ENCODE measurements around the gene SDHB. TPM values are rescaled to one million over a fixed set of nuclear protein-coding genes. Genes with fewer than 3 reads are reported as not detected.

SDHB gene
- total RNA-seq, 5 donors from 2014 or later (not counting 1 experiment from before 2014, with no cell fraction given), result 46.2 to 61.7 (median 57.6) TPM

GRCh38 chr1:17014671-17015567 is 38.9 kb downstream of the SDHB start:
- WGBS (ENCODE audit: insufficient coverage), result 100% methylated on average over 1 of the region's 10 CpGs
- peaks cover 16 to 19% (median 16%) of the 10 kb centered on the region in 3 donors for H3K4me1 Mint-ChIP-seq

DNA sequence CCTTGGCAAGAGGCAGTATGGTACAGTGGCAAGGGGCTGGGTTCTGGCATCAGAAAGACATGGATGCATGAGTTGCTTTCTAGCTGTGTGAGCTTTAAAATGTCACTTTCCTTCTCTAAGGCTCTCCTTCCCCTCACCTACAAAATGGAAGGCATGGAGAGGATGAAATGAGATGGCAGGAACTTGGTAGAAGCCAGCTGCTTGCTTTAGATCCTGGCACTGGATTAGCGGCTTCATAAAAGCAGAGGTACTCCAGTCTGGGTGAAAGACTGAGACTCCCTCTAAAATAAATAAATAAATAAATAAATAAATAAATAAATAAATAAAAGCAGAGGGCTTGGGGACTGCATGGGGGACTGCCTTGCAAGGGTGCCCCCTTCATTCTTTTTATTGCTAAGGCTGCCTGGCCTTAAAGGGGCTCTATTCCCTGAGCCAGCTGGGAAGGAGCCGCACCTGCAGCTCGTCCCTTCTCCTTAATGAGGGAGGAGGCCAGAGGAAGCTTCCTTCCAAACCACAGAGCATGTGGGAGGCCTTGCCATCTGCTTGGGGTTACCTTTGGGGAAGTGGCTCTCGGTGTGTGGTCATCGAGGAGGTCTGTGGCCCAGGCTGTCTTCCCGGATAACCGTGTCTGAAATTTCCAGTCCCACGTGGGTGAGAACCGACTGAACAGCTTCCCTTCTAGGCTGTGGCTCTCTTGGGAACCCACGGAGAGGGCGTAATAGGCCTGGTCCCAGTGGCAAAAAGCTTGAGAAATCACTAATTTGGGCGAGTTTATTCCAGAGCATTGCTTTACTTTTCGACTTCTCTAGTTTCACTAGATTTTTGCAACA is 40.1 kb downstream of the SDHB start:
- ATAC-seq (replicated peaks in 1 of 4) (no peak), DNase-seq (peak in 2 of 35 experiments; percentile 6 to 26)
- CTCF ChIA-PET, result no interaction called here
- Histone ChIP-seq H3K36me3 (ENCODE audit: control insufficient read depth in 2 of 2, extremely low read depth in 1 of 2, insufficient read depth in 1 of 2, low read length in 1 of 2) (peaks cover 3 to 11% of the 10 kb centered on the region in 2 donors), H3K4me3 (ENCODE audit: control insufficient read depth in 1 of 2, extremely low read depth in 1 of 2, low read length in 1 of 2) (no peak overlapping the region), H3K27me3 (replicated peaks in 1 of 2; ENCODE audit: control insufficient read depth in 2 of 2, extremely low read depth in 1 of 2, insufficient read depth in 2 of 2, low read length in 1 of 2) (no peaks in the 10 kb centered on the region), H3K9me3 (no peaks in the 10 kb centered on the region), H3K27ac (ENCODE audit: low read length) (no peak overlapping the region), H3K4me1 (ENCODE audit: control insufficient read depth in 1 of 2, extremely low read depth in 1 of 2, insufficient read depth in 2 of 2, low read length in 2 of 2) (peaks cover 7 to 24% of the 10 kb centered on the region in 2 experiments)
- 19% methylated on average over 6 of the region's 13 CpGs for WGBS (ENCODE audit: insufficient coverage)
- H3K4me1 Mint-ChIP-seq, result peaks cover 19 to 23% (median 22%) of the 10 kb centered on the region in 3 donors
- peaks cover 6% of the 10 kb centered on the region for H3K36me3 Mint-ChIP-seq
- POLR2A ChIA-PET, result no interaction called here
- no peaks in the 10 kb centered on the region for H3K9me3 Mint-ChIP-seq
- peak overlapping the region in 1 of 3 donors; percentile 31 for H3K4me3 Mint-ChIP-seq
- H3K27me3 Mint-ChIP-seq, result no peaks in the 10 kb centered on the region
- no peak overlapping the region for H3K27ac Mint-ChIP-seq

More at GRCh38 chr1:17014671-17015567, 38.9 kb downstream of the SDHB start:
- H3K27me3 Mint-ChIP-seq, result no peaks in the 10 kb centered on the region
- Histone ChIP-seq H3K36me3 (ENCODE audit: control insufficient read depth in 2 of 2, extremely low read depth in 1 of 2, insufficient read depth in 1 of 2, low read length in 1 of 2) (peaks cover 3 to 23% of the 10 kb centered on the region in 2 donors), H3K4me1 (ENCODE audit: control insufficient read depth in 1 of 2, extremely low read depth in 1 of 2, insufficient read depth in 2 of 2, low read length in 2 of 2) (peaks cover 7 to 21% of the 10 kb centered on the region in 2 experiments), H3K27ac (ENCODE audit: low read length) (no peak overlapping the region), H3K9me3 (no peaks in the 10 kb centered on the region), H3K27me3 (replicated peaks in 1 of 2; ENCODE audit: control insufficient read depth in 2 of 2, extremely low read depth in 1 of 2, insufficient read depth in 2 of 2, low read length in 1 of 2) (no peaks in the 10 kb centered on the region), H3K4me3 (ENCODE audit: control insufficient read depth in 1 of 2, extremely low read depth in 1 of 2, low read length in 1 of 2) (no peak overlapping the region)
- no peak for ATAC-seq (replicated peaks in 1 of 4)
- CTCF ChIA-PET, result no interaction called here
- DNase-seq, result no peak
- peaks cover 18% of the 10 kb centered on the region for H3K36me3 Mint-ChIP-seq
- POLR2A ChIA-PET, result no interaction called here
- no peak overlapping the region for H3K27ac Mint-ChIP-seq
- no peak overlapping the region for H3K4me3 Mint-ChIP-seq
- no peaks in the 10 kb centered on the region for H3K9me3 Mint-ChIP-seq

- Histone ChIP-seq H3K4me1 (ENCODE audit: control insufficient read depth in 1 of 2, extremely low read depth in 1 of 2, insufficient read depth in 2 of 2, low read length in 2 of 2) (peaks cover 7 to 24% of the 10 kb centered on the region in 2 experiments), H3K4me3 (ENCODE audit: control insufficient read depth in 1 of 2, extremely low read depth in 1 of 2, low read length in 1 of 2) (no peak overlapping the region), H3K27ac (ENCODE audit: low read length) (no peak overlapping the region), H3K9me3 (no peaks in the 10 kb centered on the region), H3K27me3 (replicated peaks in 1 of 2; ENCODE audit: control insufficient read depth in 2 of 2, extremely low read depth in 1 of 2, insufficient read depth in 2 of 2, low read length in 1 of 2) (no peaks in the 10 kb centered on the region), H3K36me3 (ENCODE audit: control insufficient read depth in 2 of 2, extremely low read depth in 1 of 2, insufficient read depth in 1 of 2, low read length in 1 of 2) (peaks cover 3 to 4% of the 10 kb centered on the region in 2 donors)
- Mint-ChIP-seq H3K27me3 (no peaks in the 10 kb centered on the region), H3K27ac (no peak overlapping the region), H3K4me3 (peak overlapping the region; percentile 24 to 83 (median 31)), H3K4me1 (peaks cover 19 to 23% (median 22%) of the 10 kb centered on the region in 3 donors), H3K36me3 (no peaks in the 10 kb centered on the region), H3K9me3 (no peaks in the 10 kb centered on the region)
- DNase-seq (no peak), ATAC-seq (replicated peaks in 1 of 4) (no peak)
- POLR2A ChIA-PET, result interaction anchor here in 1 of 2 donors (0.5 kb wide), 1 partner anchor 33 kb away, joined by 3 read pairs; no protein-coding TSS in a partner anchor
- 88% methylated on average over 8 of the region's 9 CpGs for WGBS (ENCODE audit: insufficient coverage)
- CTCF ChIA-PET, result no interaction called here
Observed at GRCh38 chr1:17012775-17013490, 40.9 kb downstream of the SDHB start.

DNA sequence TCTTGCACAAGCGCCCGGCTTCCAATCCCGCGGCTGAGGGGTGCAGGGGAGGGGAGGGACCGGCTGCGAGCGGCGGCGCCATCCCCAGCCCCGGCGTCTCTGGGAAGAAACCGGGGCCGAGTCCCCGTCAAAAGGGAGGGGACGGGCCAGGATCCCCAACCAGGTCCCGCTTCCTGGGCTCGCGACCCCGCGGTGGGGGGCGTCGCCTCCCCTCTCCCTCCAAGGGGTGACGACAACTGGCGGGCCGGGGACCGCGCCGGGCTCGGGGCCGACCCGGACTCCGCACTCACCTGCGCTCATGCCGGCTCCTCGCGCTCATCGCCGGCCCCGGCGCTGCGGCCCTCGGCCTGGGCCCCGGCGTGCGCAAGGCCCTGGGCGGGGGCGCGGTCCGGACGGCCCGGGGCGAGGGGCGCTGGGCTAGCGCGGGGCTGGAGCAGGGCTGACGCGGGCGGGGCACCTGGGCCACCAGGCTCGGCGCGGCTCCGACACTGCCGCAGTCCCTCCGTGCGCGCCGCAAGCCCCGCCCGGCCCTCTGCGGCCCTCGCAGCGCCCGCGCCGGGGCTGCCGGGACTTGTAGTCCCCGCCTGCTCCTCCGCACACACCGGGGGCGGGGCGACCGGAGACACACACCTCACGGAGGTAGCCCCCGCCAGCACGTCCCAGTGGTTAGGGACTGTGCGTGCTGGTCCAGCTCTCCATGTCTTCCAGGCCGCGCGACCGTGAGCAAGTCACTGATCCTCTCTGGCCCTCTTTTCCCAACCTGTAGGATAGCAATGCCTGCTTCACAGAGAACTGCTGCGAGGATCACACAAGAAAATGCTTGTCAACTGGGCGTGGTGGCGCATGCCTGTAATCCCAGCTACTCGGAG is 42.2 kb downstream of the SDHB start, which contains the start of gene ATP13A2:
Gene ATP13A2 (minus strand): TSS at position 490 of the 869 bp plus-strand sequence. CDS start 190 bp downstream, at position 300.
- Mint-ChIP-seq H3K36me3 (no peaks in the 10 kb centered on the region), H3K9me3 (no peaks in the 10 kb centered on the region), H3K27me3 (no peaks in the 10 kb centered on the region), H3K4me1 (peaks cover 19 to 23% (median 22%) of the 10 kb centered on the region in 3 donors), H3K27ac (peak within 1 kb of the TSS in 1 of 2 donors; percentile 75), H3K4me3 (peak within 1 kb of the TSS; percentile 81 to 83 (median 83))
- 2% methylated on average over 93 of the region's 94 CpGs for WGBS (ENCODE audit: insufficient coverage)
- peaks cover 0 to 1% of the 10 kb centered on the region in 2 donors for H3K36me3 ChIP-seq (ENCODE audit: control insufficient read depth in 2 of 2, extremely low read depth in 1 of 2, insufficient read depth in 1 of 2, low read length in 1 of 2)
- no peaks in the 10 kb centered on the region for H3K27me3 ChIP-seq (replicated peaks in 1 of 2; ENCODE audit: control insufficient read depth in 2 of 2, extremely low read depth in 1 of 2, insufficient read depth in 2 of 2, low read length in 1 of 2)
- no peak within 1 kb of the TSS for H3K27ac ChIP-seq (ENCODE audit: low read length)
- peaks cover 7 to 24% of the 10 kb centered on the region in 2 experiments for H3K4me1 ChIP-seq (ENCODE audit: control insufficient read depth in 1 of 2, extremely low read depth in 1 of 2, insufficient read depth in 2 of 2, low read length in 2 of 2)
- POLR2A ChIA-PET, result no interaction called here
- DNase-seq (peak; percentile 67 to 90 (median 79)), ATAC-seq (replicated peaks in 1 of 4) (peak; percentile 99 to 100 (median 100))
- peak within 1 kb of the TSS; percentile 74 to 89 for H3K4me3 ChIP-seq (ENCODE audit: control insufficient read depth in 1 of 2, extremely low read depth in 1 of 2, low read length in 1 of 2)
- H3K9me3 ChIP-seq, result no peaks in the 10 kb centered on the region
- CTCF ChIA-PET, result no interaction called here

DNA sequence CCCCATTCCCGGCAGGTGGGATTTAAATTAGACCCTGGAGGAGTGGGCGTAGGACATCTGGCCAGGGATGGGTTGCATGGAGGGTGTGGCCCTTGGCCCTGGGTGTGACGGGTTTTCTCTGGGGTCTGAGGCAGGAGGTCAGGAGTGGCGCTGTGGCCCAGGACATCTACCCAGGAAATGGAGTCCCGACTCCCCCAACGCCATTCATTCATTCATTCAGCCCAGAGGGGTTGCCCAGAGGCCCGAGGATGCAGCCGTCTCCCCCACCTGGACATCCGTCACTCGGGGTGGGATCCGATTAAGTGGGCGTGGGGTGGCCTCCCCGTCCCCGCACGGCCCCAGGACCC is 42.8 kb downstream of the SDHB start:
- H3K27ac Mint-ChIP-seq, result peak overlapping the region in 1 of 2 donors; percentile 75
- H3K4me3 ChIP-seq (ENCODE audit: control insufficient read depth in 1 of 2, extremely low read depth in 1 of 2, low read length in 1 of 2), result peak overlapping the region; percentile 74 to 89

More for the DNA sequence above, 42.8 kb downstream of the SDHB start:
- DNase-seq (peak in 1 of 35 experiments; percentile 11), ATAC-seq (replicated peaks in 1 of 4) (no peak)
- ChIA-PET CTCF (no interaction called here), POLR2A (no interaction called here)
- H3K27me3 Mint-ChIP-seq, result no peaks in the 10 kb centered on the region
- H3K36me3 Mint-ChIP-seq, result no peaks in the 10 kb centered on the region
- H3K9me3 Mint-ChIP-seq, result no peaks in the 10 kb centered on the region
- no peaks in the 10 kb centered on the region for H3K9me3 ChIP-seq
- peaks cover 19 to 23% (median 22%) of the 10 kb centered on the region in 3 donors for H3K4me1 Mint-ChIP-seq
- peaks cover under 1 to 4% of the 10 kb centered on the region in 2 donors for H3K36me3 ChIP-seq (ENCODE audit: control insufficient read depth in 2 of 2, extremely low read depth in 1 of 2, insufficient read depth in 1 of 2, low read length in 1 of 2)
- H3K27me3 ChIP-seq (replicated peaks in 1 of 2; ENCODE audit: control insufficient read depth in 2 of 2, extremely low read depth in 1 of 2, insufficient read depth in 2 of 2, low read length in 1 of 2), result no peaks in the 10 kb centered on the region
- H3K27ac ChIP-seq (ENCODE audit: low read length), result no peak overlapping the region
- peak overlapping the region; percentile 81 to 83 (median 83) for H3K4me3 Mint-ChIP-seq
- 0% methylated on average over 10 of the region's 15 CpGs for WGBS (ENCODE audit: insufficient coverage)
- peaks cover 7 to 24% of the 10 kb centered on the region in 2 experiments for H3K4me1 ChIP-seq (ENCODE audit: control insufficient read depth in 1 of 2, extremely low read depth in 1 of 2, insufficient read depth in 2 of 2, low read length in 2 of 2)

Data from T-cell (primary cell).